AG20443 (cell line): ENCODE results near the gene BNIP5.
"Not testable (repeated sequence)": the region's sequence is repeated elsewhere in the genome, so short reads cannot be mapped to it uniquely, and the experiment has no call there.

Experiments
- DNase-seq: peaks from one replicate; pipeline ENCODE4 v3.0.0; 2012; ENCODE audit warnings: low spot score, mixed read lengths

The BNIP5 gene

DNA sequence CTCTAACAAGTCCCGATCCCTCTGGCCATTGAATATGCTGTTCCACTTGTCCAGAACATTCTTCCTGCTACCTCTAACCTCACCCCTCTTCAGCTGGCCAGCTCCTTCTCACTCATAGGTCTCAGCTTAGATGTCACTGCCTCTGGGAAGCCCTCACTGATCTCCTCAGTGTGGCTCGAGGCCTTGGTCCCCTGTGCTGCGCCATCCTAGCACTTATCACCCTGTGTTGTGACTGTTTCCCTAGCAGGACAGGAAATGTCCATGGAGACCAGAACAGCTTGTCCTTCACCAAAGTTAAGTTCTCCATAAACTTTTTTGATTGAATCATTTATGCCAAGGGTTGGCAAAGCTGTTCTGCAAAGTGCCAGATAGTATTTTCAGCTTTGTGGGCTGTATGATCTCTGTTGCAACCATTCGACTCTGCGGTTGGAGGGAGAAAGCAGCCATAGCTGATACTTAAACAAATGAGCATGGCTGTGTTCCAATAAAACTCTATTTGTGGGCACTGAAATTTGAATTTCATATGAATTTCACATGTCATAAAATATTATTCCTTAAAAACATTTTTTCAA lies 6.5 kb upstream of the BNIP5 start:
- no peak for DNase-seq

GRCh38 chr6:36340618-36341454 lies 4.1 kb upstream of the BNIP5 start:
- DNase-seq = peak; percentile 89

GRCh38 chr6:36340306-36340617 lies 3.6 kb upstream of the BNIP5 start:
- no peak for DNase-seq

- DNase-seq = no peak
Measured at GRCh38 chr6:36339146-36339545, 2.5 kb upstream of the BNIP5 start.

- not testable (repeated sequence) for DNase-seq
Measured at GRCh38 chr6:36338223-36338622, 1.5 kb upstream of the BNIP5 start.

- no peak for DNase-seq
Measured at GRCh38 chr6:36337814-36338213, 1.1 kb upstream of the BNIP5 start.

DNA sequence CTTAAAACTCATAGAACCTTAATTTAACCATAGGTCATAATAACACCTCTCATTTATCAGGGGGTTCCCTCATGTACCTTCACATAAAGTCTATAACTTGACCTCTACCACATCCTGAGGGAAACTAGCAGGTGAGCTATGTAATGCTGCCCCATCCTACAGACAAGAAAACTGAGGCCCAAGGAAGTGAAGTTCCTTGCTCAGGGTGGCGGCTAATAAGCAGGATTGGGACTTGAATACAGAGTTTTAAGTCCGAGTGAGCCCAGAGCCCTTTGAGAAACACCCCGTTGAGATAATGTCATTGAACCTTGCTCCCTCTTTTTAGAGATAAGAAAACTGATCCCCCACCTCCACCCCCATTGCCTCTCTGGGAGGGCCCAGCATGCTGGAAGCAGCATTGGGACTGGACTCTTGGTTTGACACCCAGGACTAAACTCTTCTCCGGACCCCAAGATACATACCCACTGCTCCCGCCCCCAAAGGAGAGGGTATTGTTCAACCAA lies 429 bp downstream of the BNIP5 start:
- no peak for DNase-seq

- no peak for DNase-seq
Measured at GRCh38 chr6:36335465-36336207, 1.1 kb downstream of the BNIP5 start.

DNA sequence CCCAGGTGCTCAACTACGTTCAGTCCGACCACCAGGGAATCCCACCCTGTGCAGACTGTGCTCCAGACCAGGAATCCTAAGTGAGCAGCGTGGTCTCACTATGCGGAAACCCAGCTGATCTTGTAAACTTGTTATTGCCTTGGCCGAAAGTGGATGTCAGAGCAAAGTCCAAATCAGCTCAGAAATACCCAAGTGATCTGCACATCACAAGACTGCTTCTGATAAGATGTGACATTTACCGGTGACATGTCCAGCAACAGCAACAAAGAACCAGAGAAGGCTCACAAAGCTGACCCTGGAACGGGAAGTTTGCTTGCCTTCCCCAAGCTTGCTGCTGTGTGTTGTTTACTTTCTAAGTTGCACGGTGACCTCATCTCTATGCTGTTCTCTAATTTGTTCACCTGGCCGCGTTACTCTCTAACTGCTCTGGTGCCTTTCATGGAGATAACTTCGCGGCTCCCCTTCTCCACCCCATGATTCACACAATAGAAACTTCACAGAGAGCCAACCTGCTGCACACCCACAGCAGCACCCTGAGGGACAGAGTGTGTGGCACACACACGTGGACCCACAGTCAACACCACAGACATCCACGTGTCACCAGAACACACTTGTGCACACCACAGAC lies 1.7 kb downstream of the BNIP5 start:
- DNase-seq = no peak

DNA sequence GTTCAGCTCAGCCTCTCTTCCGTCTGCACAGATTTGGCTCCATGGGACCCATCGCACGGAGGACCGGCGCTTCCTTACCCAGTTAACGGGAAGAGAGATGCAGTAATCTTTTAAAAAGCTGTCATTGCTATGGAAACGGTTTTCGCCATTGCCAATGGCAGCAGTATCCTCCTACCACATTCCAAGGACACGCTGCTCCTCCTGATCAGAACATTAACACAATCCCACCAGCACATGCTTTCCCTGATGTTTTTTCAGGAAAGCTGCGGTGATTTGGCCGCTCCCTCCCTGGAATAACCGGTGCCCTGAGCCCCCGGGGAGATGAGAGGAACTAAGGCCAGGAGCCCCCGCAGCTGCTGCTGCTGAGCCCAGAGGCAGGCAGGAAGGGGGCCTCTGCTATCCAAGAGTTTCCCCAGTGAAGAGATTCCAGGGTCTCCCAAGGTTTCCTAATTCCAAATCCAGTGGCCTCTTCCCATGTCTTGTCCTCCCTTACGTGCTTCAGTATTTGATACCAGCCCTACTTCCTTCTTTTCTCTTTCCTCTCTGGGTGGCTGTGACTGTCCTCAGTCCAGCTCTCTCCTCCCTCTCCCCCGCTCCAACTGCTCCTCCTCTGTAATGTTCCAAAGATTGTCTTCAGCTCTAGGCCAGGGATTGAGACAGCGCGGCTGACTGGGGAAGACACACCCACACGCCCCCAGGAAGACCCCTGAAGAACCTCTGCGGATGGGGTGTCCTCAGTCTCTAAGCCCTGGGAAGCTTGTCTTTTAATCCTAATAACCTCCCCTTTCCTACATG lies 2.6 kb downstream of the BNIP5 start:
- peak; percentile 44 for DNase-seq

GRCh38 chr6:36333171-36333895 lies 3.4 kb downstream of the BNIP5 start:
- no peak for DNase-seq

GRCh38 chr6:36331381-36331780 lies 5.3 kb downstream of the BNIP5 start:
- no peak for DNase-seq

DNA sequence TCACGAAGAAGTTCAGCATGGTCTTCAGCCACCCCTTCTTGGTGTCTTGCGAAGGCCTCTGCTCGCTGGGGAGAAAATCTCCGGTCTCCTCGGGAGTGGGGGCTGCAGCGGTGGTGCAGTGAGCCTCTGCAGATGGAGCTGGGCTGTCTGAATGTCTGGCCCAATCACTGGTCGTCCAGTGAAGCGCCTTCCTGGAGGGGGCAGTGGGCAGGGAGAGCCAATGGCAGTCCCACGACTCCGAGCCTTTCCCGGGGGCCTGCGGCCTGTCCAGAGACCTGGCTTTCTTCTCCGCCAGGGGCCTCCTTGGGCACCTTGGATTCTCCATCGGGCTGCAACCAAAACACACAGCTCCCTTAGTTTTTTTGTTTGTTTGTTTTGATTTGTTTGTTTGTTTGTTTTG lies 6.3 kb downstream of the BNIP5 start:
- no peak for DNase-seq

DNA sequence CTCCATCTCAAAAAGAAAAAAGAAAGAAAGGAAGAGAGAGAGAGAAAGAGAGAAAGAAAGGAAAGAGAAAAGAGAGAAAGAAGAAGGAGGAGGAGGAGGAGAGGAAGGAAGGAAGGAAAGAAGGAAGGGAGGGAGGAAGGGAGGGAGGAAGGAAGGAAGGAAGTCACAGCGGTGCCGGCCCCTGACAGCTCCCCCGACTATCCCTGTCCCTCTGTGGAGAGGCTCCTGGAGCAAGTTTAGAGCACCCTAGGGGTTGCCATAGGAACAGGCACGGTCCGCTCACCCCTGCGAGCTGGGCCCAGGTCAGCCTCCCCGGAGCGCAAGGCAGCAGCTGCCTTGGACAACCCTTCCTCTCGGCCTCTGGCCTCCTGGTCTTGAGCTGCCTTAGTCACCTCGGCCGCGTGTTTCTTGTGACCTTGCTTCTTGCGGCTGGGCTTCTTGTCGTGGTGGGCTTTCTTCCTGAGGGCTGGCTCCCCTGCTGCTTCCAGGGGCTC lies 6.8 kb downstream of the BNIP5 start:
- no peak for DNase-seq

DNA sequence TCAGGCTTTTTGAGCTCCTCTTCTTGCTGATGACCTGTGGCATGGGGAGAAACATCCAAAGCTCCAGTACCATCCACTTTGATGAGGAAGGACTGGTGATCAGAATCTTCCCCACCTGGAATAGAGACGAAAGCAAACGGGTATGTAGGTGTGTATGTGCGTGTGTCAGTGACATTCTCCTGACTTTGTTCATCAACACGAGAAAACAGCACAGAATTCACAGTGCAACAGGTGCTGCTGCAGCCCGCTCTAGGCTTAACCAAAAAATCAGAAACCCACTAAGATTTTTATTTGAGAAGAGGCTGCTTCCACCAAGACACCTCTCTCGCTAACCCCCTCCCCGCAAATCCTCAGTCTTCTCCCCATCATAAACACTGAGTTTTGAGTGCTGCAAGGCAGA lies 8.1 kb downstream of the BNIP5 start:
- DNase-seq = no peak

DNA sequence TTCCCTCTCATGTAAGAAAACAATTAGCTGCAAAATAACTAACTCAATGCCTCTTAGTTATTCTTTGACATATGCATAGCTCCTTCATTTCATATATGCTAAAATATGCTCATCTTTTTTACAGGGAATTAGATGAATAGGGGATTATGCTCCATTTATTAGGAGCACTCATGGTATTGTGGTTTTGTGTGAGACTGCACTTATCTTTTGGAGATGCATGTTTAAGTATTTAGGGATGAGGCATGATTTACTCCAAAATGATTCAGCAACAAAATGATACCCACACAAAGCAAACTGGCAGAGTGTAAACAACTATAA lies 8.8 kb downstream of the BNIP5 start:
- no peak for DNase-seq

DNA sequence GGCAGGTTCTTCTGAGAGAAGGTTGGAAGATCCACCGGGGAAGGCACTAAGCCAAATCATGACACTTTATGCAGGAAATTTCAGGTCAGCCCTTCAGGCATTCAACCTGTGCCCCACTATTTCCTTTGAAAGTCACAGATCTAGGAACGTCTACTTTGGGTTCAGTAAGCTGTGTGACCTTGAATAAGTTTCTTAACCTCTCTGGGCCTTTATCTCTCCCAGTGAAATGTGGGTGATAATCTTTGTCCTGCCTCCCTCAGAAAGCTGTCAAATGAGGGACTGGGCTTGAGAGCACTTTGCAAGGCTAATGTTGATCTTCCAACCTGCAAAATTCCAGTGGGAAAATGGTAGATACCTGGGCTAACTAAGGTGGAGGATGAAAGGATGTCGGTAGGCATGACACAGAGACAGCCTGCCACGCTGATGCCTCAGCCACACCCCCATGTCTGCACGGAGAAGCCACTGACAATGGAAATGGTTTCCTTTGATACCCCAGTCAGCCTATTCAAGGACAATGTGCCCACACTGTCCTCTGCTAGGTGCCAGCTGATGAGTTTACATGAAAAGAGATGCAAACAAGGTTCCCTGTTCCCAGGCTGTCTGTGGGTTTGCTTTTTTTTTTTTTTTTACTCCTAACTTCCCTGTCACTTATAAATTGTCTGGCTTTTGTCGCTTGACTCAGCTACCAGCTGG lies 9.3 kb downstream of the BNIP5 start:
- DNase-seq = no peak

DNA sequence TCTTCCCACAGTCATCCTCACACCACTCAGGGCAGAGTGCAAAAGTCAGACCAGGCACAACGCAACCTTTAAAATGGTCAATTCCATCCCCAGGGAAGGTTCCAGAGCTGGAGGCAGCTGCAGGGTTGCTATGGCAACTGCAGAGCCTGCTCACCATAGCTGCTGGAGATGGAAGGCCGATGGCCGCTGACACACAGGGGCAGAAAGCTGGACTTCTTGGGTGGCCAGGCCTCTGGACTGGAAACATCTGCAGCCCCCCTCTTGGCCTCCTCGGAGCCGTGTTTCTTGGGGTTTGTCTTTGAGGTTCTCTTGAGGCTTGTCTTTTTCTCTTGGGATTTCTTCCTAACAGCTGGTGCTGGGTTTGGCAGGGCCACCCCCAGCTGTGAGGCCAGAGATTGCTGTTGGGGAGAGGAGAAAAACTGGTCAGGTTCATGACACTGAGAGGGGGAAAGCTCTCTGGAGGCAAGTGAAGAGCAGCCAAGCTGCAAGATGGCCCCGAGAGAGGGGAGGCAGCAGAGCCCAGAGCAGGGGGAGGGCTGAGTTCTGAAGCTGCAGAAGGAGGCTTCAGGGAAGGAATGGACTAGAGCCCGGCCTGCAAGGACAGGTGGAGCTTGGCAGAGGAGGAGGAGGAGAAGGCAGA lies 10.2 kb downstream of the BNIP5 start:
- DNase-seq = no peak

- DNase-seq = no peak
Measured at GRCh38 chr6:36324715-36325114, 12.0 kb downstream of the BNIP5 start.

DNA sequence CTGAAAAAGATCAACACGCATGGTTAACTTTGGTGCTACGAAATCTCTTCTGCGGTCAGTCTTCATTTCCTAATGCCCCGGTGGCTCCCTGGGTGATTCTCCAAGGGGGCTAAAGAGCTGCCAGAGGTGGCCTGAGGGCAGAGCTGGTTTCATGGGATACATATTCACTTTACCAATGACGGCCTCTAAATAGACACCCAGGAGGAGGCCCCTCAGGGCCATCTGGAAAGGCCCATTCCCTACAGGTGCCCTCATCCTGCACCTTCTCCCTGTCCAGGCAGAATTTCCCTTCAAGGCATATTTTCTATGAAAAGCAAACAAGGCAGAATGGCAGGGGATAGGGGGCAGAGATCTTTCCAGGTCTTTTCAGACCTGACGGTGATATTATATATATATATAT lies 12.5 kb downstream of the BNIP5 start:
- no peak for DNase-seq
